ENCODE results near the gene RPTOR. TPM values are rescaled to one million over a fixed set of nuclear protein-coding genes. Genes with fewer than 3 reads are reported as not detected.

RPTOR gene
- total and polyA plus RNA-seq, 2 experiments from 2014 or later, result 6.6 to 16.1 TPM

DNA sequence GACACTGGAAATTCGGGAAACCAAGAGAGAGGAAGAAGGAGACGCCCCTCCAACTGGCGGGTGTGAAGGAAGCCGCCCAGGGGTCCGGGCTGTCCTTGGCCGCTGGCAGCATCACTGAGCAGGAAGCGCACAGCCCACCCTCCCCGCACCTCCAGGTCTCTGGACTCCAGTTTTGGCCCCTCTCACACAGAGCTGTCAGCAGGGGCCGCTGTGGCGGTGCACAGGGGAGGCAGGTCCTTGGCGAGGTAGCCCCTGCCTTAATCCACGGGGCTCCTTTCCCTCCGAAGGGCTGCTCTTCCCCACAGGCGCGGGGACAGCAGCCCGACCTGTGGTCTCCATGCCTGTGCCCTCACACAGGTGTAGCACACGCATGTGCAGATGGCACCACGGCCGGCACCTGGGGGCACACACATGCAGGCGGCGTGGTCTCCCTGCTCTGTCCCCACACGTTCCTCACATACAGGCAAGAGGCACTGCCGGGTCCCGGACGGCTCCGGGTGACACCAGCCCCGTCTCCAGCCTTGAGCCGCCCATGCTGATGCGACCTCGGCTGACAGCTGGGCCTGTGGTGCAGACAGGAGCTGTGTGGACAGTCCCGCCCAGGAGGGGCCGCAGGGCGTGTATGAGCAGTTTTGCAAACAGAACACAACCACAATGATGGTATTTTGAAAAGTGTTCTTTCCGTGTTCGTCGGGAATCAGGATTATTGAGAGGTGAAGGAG lies 420.4 kb downstream of the RPTOR start:
- Histone ChIP-seq H2AFZ (no peak overlapping the region), H3K4me2 (ENCODE audit: unreplicated experiment) (no peak overlapping the region), H4K20me1 (ENCODE audit: insufficient read depth) (no peaks in the 10 kb centered on the region), H3K36me3 (ENCODE audit: low read depth) (no peaks in the 10 kb centered on the region), H3K27ac (no peak overlapping the region), H3K79me2 (ENCODE audit: insufficient read depth) (no peaks in the 10 kb centered on the region), H3K27me3 (replicated peaks; ENCODE audit: insufficient read depth) (no peaks in the 10 kb centered on the region), H3K4me3 (no peak overlapping the region), H3F3A (ENCODE audit: insufficient read depth) (no peaks in the 10 kb centered on the region), H3K9ac (no peak overlapping the region), H3K4me1 (ENCODE audit: insufficient read depth) (no peaks in the 10 kb centered on the region), H3K9me2 (ENCODE audit: insufficient read depth) (no peaks in the 10 kb centered on the region), H3K9me3 (ENCODE audit: low read depth) (no peaks in the 10 kb centered on the region)
- in situ Hi-C loops (cut with MboI), result no loop called here
- 93 to 96% methylated on average over 29 to 36 of the region's 36 CpGs for whole genome bisulfite sequencing, 2 experiments (ENCODE audit: low coverage in 1 of 2, low lambda C conversion rate in 2 of 2, missing lambda C conversion rate in 2 of 2)
- TF ChIP-seq EZH2 (IDR thresholded peaks at IDR 0.05; ENCODE audit: insufficient read depth, poor library complexity, severe bottlenecking), result no peak
- TF ChIP-seq EZH2phosphoT487 (IDR thresholded peaks at IDR 0.05; ENCODE audit: insufficient read depth, low read depth), result no peak
- no peak for DNase-seq

DNA sequence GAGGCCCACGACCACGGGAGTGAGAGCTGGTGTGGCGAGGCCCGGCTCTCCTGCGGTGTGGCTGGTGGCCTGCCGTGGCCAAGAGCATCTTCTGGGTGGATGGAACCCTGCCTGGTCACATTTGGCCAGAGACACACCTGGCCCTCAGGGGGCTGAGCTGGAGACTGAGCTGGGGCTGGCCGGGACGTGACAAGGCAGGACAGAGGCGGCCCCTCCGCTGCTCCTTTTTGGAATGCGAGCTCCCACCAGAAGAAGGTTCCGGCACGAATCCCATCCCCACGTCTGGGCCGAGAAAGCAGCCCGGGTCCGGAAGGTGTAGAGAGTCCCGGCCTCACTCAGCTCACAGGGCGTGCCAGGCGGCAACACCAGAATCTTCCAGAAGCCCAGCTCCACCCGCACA lies 421.0 kb downstream of the RPTOR start:
- no peak for TF ChIP-seq EZH2phosphoT487 (IDR thresholded peaks at IDR 0.05; ENCODE audit: insufficient read depth, low read depth)
- no peak for TF ChIP-seq EZH2 (IDR thresholded peaks at IDR 0.05; ENCODE audit: insufficient read depth, poor library complexity, severe bottlenecking)
- no peak for DNase-seq
- Histone ChIP-seq H3F3A (ENCODE audit: insufficient read depth) (no peaks in the 10 kb centered on the region), H3K4me1 (ENCODE audit: insufficient read depth) (no peaks in the 10 kb centered on the region), H3K27me3 (replicated peaks; ENCODE audit: insufficient read depth) (0 out of 2 replicates have a peak, but pooled peaks cover 2% of the 10 kb centered on the region), H3K9ac (no peak overlapping the region), H3K9me2 (ENCODE audit: insufficient read depth) (no peaks in the 10 kb centered on the region), H3K27ac (no peak overlapping the region), H4K20me1 (ENCODE audit: insufficient read depth) (no peaks in the 10 kb centered on the region), H3K4me3 (no peak overlapping the region), H2AFZ (no peak overlapping the region), H3K79me2 (ENCODE audit: insufficient read depth) (no peaks in the 10 kb centered on the region), H3K9me3 (ENCODE audit: low read depth) (no peaks in the 10 kb centered on the region), H3K4me2 (ENCODE audit: unreplicated experiment) (no peak overlapping the region), H3K36me3 (ENCODE audit: low read depth) (no peaks in the 10 kb centered on the region)
- in situ Hi-C loops (cut with MboI), result no loop called here
- 92 to 93% methylated on average over 14 to 21 of the region's 21 CpGs for WGBS, 2 experiments (ENCODE audit: low coverage in 1 of 2, low lambda C conversion rate in 2 of 2, missing lambda C conversion rate in 2 of 2)

DNA sequence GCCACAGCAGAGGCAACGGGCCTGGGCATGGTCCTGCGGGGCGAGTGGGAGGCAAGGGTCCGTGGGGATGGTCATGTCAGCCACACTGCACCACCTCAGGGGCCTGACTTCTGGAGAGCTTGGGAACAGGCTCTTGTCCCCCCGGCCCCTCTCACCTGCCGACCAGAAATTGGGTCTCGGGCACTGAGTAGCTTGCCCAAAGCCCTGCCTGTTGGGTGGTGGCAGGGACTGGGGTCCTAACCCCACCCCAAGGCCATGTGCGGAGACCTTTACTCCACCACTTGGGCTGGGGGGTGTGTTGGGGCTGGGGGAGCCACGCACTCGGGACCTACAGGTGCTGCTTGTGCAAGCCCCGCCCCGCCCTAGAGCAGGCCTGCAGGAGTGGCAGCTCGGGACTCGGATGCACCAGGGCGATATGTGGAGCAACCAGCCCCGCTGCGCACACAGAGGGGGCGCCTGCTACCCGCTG lies 422.8 kb downstream of the RPTOR start:
- Histone ChIP-seq H3K4me3 (no peak overlapping the region), H3K9me3 (ENCODE audit: low read depth) (no peaks in the 10 kb centered on the region), H3K9me2 (ENCODE audit: insufficient read depth) (no peaks in the 10 kb centered on the region), H3K79me2 (ENCODE audit: insufficient read depth) (no peaks in the 10 kb centered on the region), H3K9ac (no peak overlapping the region), H3K36me3 (ENCODE audit: low read depth) (no peaks in the 10 kb centered on the region), H3K4me2 (ENCODE audit: unreplicated experiment) (no peak overlapping the region), H3K27ac (no peak overlapping the region), H3K4me1 (ENCODE audit: insufficient read depth) (no peaks in the 10 kb centered on the region), H4K20me1 (ENCODE audit: insufficient read depth) (no peaks in the 10 kb centered on the region), H3K27me3 (replicated peaks; ENCODE audit: insufficient read depth) (0 out of 2 replicates have a peak, but pooled peaks cover 5% of the 10 kb centered on the region), H2AFZ (no peak overlapping the region), H3F3A (ENCODE audit: insufficient read depth) (no peaks in the 10 kb centered on the region)
- DNase-seq, result no peak
- TF ChIP-seq EZH2 (IDR thresholded peaks at IDR 0.05; ENCODE audit: insufficient read depth, poor library complexity, severe bottlenecking) (no peak), EZH2phosphoT487 (IDR thresholded peaks at IDR 0.05; ENCODE audit: insufficient read depth, low read depth) (no peak)
- in situ Hi-C loops (cut with MboI), result no loop called here
- 88 to 96% methylated on average over 17 to 19 of the region's 19 CpGs for WGBS, 2 experiments (ENCODE audit: low coverage in 1 of 2, low lambda C conversion rate in 2 of 2, missing lambda C conversion rate in 2 of 2)

DNA sequence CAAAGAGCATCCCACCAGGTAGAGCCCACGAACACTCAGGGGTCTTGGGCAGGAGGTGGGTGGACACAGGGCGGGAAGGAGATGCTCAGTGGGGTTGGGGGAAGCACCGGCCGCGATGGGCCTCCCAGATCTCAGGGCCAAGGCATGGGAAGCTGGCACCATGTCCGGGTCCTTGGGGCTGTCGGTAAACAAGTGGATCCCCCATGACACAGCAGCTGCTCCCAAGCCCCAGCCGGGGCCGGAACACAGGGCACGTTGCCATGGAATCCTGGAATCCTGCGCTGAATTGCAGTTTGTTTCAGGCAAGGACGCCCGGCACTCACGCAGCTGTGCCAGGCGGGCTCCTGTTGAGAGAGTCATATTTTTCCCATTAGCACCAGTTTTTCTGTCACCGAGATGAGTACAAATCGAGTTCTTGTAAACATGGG lies 424.0 kb downstream of the RPTOR start:
- TF ChIP-seq EZH2phosphoT487 (IDR thresholded peaks at IDR 0.05; ENCODE audit: insufficient read depth, low read depth), result no peak
- TF ChIP-seq EZH2 (IDR thresholded peaks at IDR 0.05; ENCODE audit: insufficient read depth, poor library complexity, severe bottlenecking), result no peak
- DNase-seq, result peak; percentile 66
- H3K79me2 ChIP-seq (ENCODE audit: insufficient read depth), result no peaks in the 10 kb centered on the region
- H3K9me2 ChIP-seq (ENCODE audit: insufficient read depth), result no peaks in the 10 kb centered on the region
- H3K4me1 ChIP-seq (ENCODE audit: insufficient read depth), result no peaks in the 10 kb centered on the region
- H3K4me3 ChIP-seq, result no peak overlapping the region
- in situ Hi-C loops (cut with MboI), result no loop called here
- no peak overlapping the region for H2AFZ ChIP-seq
- H3K9me3 ChIP-seq (ENCODE audit: low read depth), result no peaks in the 10 kb centered on the region
- H3K36me3 ChIP-seq (ENCODE audit: low read depth), result no peaks in the 10 kb centered on the region
- H3F3A ChIP-seq (ENCODE audit: insufficient read depth), result no peaks in the 10 kb centered on the region
- H3K27me3 ChIP-seq (replicated peaks; ENCODE audit: insufficient read depth), result 0 out of 2 replicates have a peak, but pooled peaks cover 5% of the 10 kb centered on the region
- no peak overlapping the region for H3K9ac ChIP-seq
- no peak overlapping the region for H3K27ac ChIP-seq
- H3K4me2 ChIP-seq (ENCODE audit: unreplicated experiment), result no peak overlapping the region
- 14 to 15% methylated on average over 11 to 14 of the region's 17 CpGs for WGBS, 2 experiments (ENCODE audit: low coverage in 1 of 2, low lambda C conversion rate in 2 of 2, missing lambda C conversion rate in 2 of 2)
- H4K20me1 ChIP-seq (ENCODE audit: insufficient read depth), result no peaks in the 10 kb centered on the region
